Measurements from ENCODE around the gene DTNB. TPM values are rescaled to one million over a fixed set of nuclear protein-coding genes. Genes with fewer than 3 reads are reported as not detected.
"Not testable (repeated sequence)": the region's sequence is repeated elsewhere in the genome, so short reads cannot be mapped to it uniquely, and the experiment has no call there.

Gene DTNB
- total RNA-seq, 1 experiment from 2014 or later = 26.3 TPM

DNA sequence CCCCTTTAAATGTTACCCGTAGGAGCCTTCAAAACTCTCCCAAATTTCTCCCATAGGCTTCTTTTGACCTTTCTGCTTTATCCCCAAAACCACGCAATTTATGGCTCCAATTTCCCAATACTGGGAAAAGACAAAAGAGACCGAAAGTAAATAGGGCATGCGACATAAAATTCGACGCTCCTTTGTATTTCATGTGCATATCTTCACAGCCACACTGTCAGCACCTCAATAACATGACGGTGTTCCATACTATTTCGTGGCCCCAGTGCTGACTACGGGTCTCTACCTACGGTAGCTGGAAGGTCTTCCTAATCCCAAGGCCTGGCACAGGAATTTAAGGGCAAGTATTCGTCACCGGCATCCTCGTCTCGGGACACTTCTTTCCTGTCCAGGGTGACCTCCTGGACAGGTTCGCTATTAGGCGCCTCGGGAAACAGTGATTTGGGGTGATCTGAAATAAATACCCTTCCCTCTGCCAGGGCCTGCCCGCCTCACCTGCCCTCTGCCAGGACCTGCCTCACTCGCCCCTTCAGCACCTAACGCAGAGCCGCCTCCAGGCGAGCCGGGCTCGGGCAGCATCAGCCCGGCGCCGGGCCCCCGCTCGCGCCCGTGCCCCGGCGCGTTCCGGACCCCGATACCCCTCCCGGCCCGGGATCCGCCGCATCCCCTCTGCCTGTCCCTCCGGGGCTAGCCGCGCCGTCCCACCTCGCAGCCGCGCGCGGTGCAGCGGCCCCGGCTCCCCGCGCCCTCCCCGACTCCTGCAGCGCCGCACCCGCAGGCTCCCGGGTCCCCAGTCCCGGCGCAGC lies 680 bp downstream of the DTNB start:
- TF ChIP-seq CTCF (IDR thresholded peaks at IDR 0.05; ENCODE audit: unreplicated experiment) = no peak
- peak; percentile 62 for DNase-seq (ENCODE audit: unreplicated experiment)
- H3K4me1 Mint-ChIP-seq (ENCODE audit: insufficient read depth, unreplicated experiment) = peaks cover 8% of the 10 kb centered on the region
- intact Hi-C loops (cut with micrococcal nuclease) = loop anchor here (1.0 to 2.0 kb wide), 3 partner anchors 28 to 66 kb away; no protein-coding TSS in a partner anchor
- H3K4me3 Mint-ChIP-seq (ENCODE audit: unreplicated experiment) = peak overlapping the region; percentile 72
- ChIA-PET CTCF (interaction anchor here (0.7 to 2.2 kb wide), 5 partner anchors 27 to 854 kb away, joined by 3 to 10 read pairs (median 5); no protein-coding TSS in a partner anchor), POLR2A (interaction anchor here (0.6 to 3.5 kb wide), 12 partner anchors 8 to 394 kb away, joined by 3 to 40 read pairs (median 4); no protein-coding TSS in a partner anchor)
- H3K27ac Mint-ChIP-seq (ENCODE audit: low read depth, unreplicated experiment) = no peak overlapping the region
- no peaks in the 10 kb centered on the region for H3K27me3 Mint-ChIP-seq (ENCODE audit: insufficient read depth, unreplicated experiment)
- TSS peak; percentile 18 for BruUV-seq (replicated peaks)
- H3K36me3 Mint-ChIP-seq (ENCODE audit: insufficient read depth, unreplicated experiment) = no peaks in the 10 kb centered on the region
- no peaks in the 10 kb centered on the region for H3K9me3 Mint-ChIP-seq (ENCODE audit: unreplicated experiment)

- ChIA-PET CTCF (interaction anchor here (1.8 to 2.2 kb wide), 2 partner anchors 28 to 65 kb away, joined by 7 to 10 read pairs; no protein-coding TSS in a partner anchor), POLR2A (interaction anchor here (0.6 to 3.5 kb wide), 8 partner anchors 7 to 603 kb away, joined by 3 to 40 read pairs (median 7); no protein-coding TSS in a partner anchor)
- Mint-ChIP-seq H3K27ac (ENCODE audit: low read depth, unreplicated experiment) (no peak overlapping the region), H3K27me3 (ENCODE audit: insufficient read depth, unreplicated experiment) (no peaks in the 10 kb centered on the region), H3K36me3 (ENCODE audit: insufficient read depth, unreplicated experiment) (no peaks in the 10 kb centered on the region), H3K4me3 (ENCODE audit: unreplicated experiment) (peak overlapping the region; percentile 72), H3K9me3 (ENCODE audit: unreplicated experiment) (no peaks in the 10 kb centered on the region), H3K4me1 (ENCODE audit: insufficient read depth, unreplicated experiment) (peaks cover 8% of the 10 kb centered on the region)
- BruUV-seq (replicated peaks) = no TSS peak
- intact Hi-C loops (cut with micrococcal nuclease) = loop anchor here (1.0 to 2.0 kb wide), 3 partner anchors 29 to 65 kb away; no protein-coding TSS in a partner anchor
- TF ChIP-seq CTCF (IDR thresholded peaks at IDR 0.05; ENCODE audit: unreplicated experiment) = no peak
- DNase-seq (ENCODE audit: unreplicated experiment) = no peak
Measured at GRCh38 chr2:25671622-25672021, 1.8 kb downstream of the DTNB start.

GRCh38 chr2:25669520-25669919 lies 3.9 kb downstream of the DTNB start:
- Mint-ChIP-seq H3K27ac (ENCODE audit: low read depth, unreplicated experiment) (no peak overlapping the region), H3K9me3 (ENCODE audit: unreplicated experiment) (no peaks in the 10 kb centered on the region), H3K27me3 (ENCODE audit: insufficient read depth, unreplicated experiment) (no peaks in the 10 kb centered on the region), H3K36me3 (ENCODE audit: insufficient read depth, unreplicated experiment) (no peaks in the 10 kb centered on the region), H3K4me1 (ENCODE audit: insufficient read depth, unreplicated experiment) (peaks cover 14% of the 10 kb centered on the region), H3K4me3 (ENCODE audit: unreplicated experiment) (no peak overlapping the region)
- ChIA-PET CTCF (no interaction called here), POLR2A (no interaction called here)
- BruUV-seq (replicated peaks) = no TSS peak
- intact Hi-C loops (cut with micrococcal nuclease) = no loop called here
- no peak for DNase-seq (ENCODE audit: unreplicated experiment)
- TF ChIP-seq CTCF (IDR thresholded peaks at IDR 0.05; ENCODE audit: unreplicated experiment) = no peak

DNA sequence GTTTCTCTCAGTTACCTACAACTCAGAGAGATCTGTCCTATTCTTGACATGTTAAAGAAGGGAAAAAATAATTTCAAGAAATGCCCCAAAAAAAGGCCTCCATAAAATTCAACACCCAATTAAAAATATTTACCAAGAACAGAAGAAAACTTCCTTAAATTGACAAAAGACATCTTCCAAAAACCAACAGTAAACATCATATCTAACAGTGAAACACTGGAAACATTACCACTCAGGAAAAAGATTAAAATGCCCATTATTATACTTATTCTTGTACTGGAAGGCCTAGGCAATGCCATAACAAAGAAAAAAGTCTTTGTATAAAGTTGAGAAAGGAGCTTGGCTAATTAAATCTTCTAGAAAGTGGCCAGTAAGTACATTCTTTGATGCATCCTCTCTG lies 7.2 kb downstream of the DTNB start:
- ChIA-PET CTCF (interaction anchor here (0.6 to 5.1 kb wide), 6 partner anchors 22 to 92 kb away, joined by 4 to 150 read pairs (median 10); no protein-coding TSS in a partner anchor), POLR2A (interaction anchor here (1.8 to 4.6 kb wide), 3 partner anchors 25 to 48 kb away, joined by 3 to 22 read pairs (median 7); no protein-coding TSS in a partner anchor)
- BruUV-seq (replicated peaks) = no TSS peak
- intact Hi-C loops (cut with micrococcal nuclease) = no loop called here
- H3K9me3 Mint-ChIP-seq (ENCODE audit: unreplicated experiment) = no peaks in the 10 kb centered on the region
- peaks cover 21% of the 10 kb centered on the region for H3K4me1 Mint-ChIP-seq (ENCODE audit: insufficient read depth, unreplicated experiment)
- no peak for TF ChIP-seq CTCF (IDR thresholded peaks at IDR 0.05; ENCODE audit: unreplicated experiment)
- no peak overlapping the region for H3K27ac Mint-ChIP-seq (ENCODE audit: low read depth, unreplicated experiment)
- no peaks in the 10 kb centered on the region for H3K36me3 Mint-ChIP-seq (ENCODE audit: insufficient read depth, unreplicated experiment)
- H3K4me3 Mint-ChIP-seq (ENCODE audit: unreplicated experiment) = no peak overlapping the region
- no peaks in the 10 kb centered on the region for H3K27me3 Mint-ChIP-seq (ENCODE audit: insufficient read depth, unreplicated experiment)
- DNase-seq (ENCODE audit: unreplicated experiment) = no peak

DNA sequence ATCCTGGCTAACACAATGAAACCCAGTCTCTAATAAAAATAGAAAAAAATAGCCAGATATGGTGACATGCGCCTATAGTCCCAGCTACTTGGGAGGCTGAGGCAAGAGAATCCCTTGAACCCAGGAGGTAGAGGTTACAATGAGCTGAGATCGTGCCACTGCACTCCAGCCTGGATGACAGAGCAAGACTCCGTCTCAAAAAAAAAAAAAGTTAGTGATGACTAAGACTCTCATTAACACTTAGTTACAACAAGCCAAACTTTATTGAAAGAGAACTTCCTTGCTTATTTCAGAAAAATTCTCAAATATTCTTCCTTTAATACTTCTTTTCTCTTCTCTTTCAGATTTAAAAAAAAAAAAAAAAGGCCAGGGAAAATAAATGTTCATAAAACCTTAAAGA lies 7.9 kb downstream of the DTNB start:
- H3K27me3 Mint-ChIP-seq (ENCODE audit: insufficient read depth, unreplicated experiment); H3K27ac Mint-ChIP-seq (ENCODE audit: low read depth, unreplicated experiment); H3K36me3 Mint-ChIP-seq (ENCODE audit: insufficient read depth, unreplicated experiment); DNase-seq (ENCODE audit: unreplicated experiment); H3K4me3 Mint-ChIP-seq (ENCODE audit: unreplicated experiment); BruUV-seq (replicated peaks); H3K9me3 Mint-ChIP-seq (ENCODE audit: unreplicated experiment); intact Hi-C loops (cut with micrococcal nuclease): not testable (repeated sequence)
- CTCF ChIA-PET = interaction anchor here (0.6 to 5.1 kb wide), 17 partner anchors 9 to 111 kb away, joined by 3 to 150 read pairs (median 8); no protein-coding TSS in a partner anchor
- H3K4me1 Mint-ChIP-seq (ENCODE audit: insufficient read depth, unreplicated experiment) = peaks cover 23% of the 10 kb centered on the region
- POLR2A ChIA-PET = interaction anchor here (0.6 to 4.6 kb wide), 7 partner anchors 8 to 58 kb away, joined by 3 to 26 read pairs (median 3); partner anchors contain the start of gene DTNB
